HG02610 (cell line): Measurements from ENCODE around the gene TBX6.
A peak's percentile ranks its signal among the peaks of the same experiment; 100 is the strongest.
"Not testable (repeated sequence)": the region's sequence is repeated elsewhere in the genome, so short reads cannot be mapped to it uniquely, and the experiment has no call there.

Experiments
- ATAC-seq: cut with Tn5 transposase; IDR thresholded peaks from one replicate; pipeline ENCODE4 v1.9.1; 2021; ENCODE audit warnings: mild to moderate bottlenecking, moderate library complexity; ENCODE audit not compliant: unreplicated experiment

Gene TBX6

GRCh38 chr16:30091474-30092372 lies at the start of gene TBX6:
TBX6 (minus strand) TSS chr16:30091924; CDS start chr16:30091193, 731 bp downstream.
- ATAC-seq = peak; percentile 58

GRCh38 chr16:30139583-30140481 lies 48.1 kb upstream of the TBX6 start:
- no peak for ATAC-seq

GRCh38 chr16:30137897-30138296 lies 46.2 kb upstream of the TBX6 start:
- no peak for ATAC-seq

- no peak for ATAC-seq
These were observed 45.4 kb upstream of the TBX6 start for GRCh38 chr16:30136971-30137605.

GRCh38 chr16:30132591-30132990 lies 40.9 kb upstream of the TBX6 start:
- no peak for ATAC-seq

- no peak for ATAC-seq
These were observed 40.2 kb upstream of the TBX6 start for GRCh38 chr16:30131869-30132475.

- ATAC-seq = no peak
These were observed 36.3 kb upstream of the TBX6 start for GRCh38 chr16:30127993-30128392.

- not testable (repeated sequence) for ATAC-seq
These were observed 34.0 kb upstream of the TBX6 start for GRCh38 chr16:30125690-30126089.

GRCh38 chr16:30124985-30125379 lies 33.3 kb upstream of the TBX6 start:
- ATAC-seq = no peak

GRCh38 chr16:30122604-30123160 lies 31.0 kb upstream of the TBX6 start:
- ATAC-seq = no peak

- no peak for ATAC-seq
These were observed 30.2 kb upstream of the TBX6 start for GRCh38 chr16:30121741-30122571.

GRCh38 chr16:30120340-30121105 lies 28.8 kb upstream of the TBX6 start:
- ATAC-seq = no peak

GRCh38 chr16:30119428-30119827 lies 27.7 kb upstream of the TBX6 start:
- ATAC-seq = no peak

- no peak for ATAC-seq
These were observed 26.0 kb upstream of the TBX6 start for GRCh38 chr16:30117768-30118167.

GRCh38 chr16:30116291-30117207 lies 24.8 kb upstream of the TBX6 start:
- ATAC-seq = no peak

- ATAC-seq = no peak
These were observed 23.5 kb upstream of the TBX6 start for GRCh38 chr16:30115238-30115637.

- ATAC-seq = not testable (repeated sequence)
These were observed 23.1 kb upstream of the TBX6 start for GRCh38 chr16:30114833-30115232.

- ATAC-seq = no peak
These were observed 22.7 kb upstream of the TBX6 start for GRCh38 chr16:30114411-30114810.
